GM19324 (cell line): Measurements from ENCODE around the gene FXYD7.
"Not testable (repeated sequence)": the region's sequence is repeated elsewhere in the genome, so short reads cannot be mapped to it uniquely, and the experiment has no call there.

Experiments used
- ATAC-seq: cut with Tn5 transposase; IDR thresholded peaks from one replicate; pipeline ENCODE4 v1.9.1; 2021; ENCODE audit warnings: mild to moderate bottlenecking, moderate library complexity; ENCODE audit not compliant: unreplicated experiment, low FRiP score

Gene FXYD7

DNA sequence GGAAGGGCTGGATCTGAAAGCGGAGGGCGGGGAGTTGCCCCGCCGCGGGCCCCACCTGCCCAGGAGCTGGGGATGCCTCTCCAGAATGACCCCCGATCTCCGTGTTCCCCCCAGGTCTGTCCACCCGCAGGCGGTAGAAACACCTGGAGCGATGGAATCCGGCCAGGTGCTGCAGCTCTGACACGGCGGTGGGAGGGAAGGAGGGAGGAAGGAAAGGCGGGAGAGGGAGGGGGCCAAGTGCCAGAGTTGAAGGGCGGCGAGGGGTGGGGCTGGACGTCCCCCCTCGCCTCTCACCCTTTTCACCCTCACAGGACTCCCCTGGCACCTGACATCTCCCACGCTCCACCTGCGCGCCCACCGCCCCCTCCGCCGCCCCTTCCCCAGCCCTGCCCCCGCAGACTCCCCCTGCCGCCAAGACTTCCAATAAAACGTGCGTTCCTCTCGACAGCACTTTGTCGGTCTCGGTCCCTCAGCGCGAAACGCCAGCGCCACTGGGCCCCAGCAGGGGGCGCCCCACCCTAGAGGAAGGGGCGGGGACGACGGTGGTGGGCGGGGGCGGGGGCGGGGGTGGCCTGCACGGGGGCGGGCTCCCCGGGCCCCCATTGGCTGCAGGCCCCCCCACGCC lies 337 bp upstream of the FXYD7 start:
- ATAC-seq, result no peak

DNA sequence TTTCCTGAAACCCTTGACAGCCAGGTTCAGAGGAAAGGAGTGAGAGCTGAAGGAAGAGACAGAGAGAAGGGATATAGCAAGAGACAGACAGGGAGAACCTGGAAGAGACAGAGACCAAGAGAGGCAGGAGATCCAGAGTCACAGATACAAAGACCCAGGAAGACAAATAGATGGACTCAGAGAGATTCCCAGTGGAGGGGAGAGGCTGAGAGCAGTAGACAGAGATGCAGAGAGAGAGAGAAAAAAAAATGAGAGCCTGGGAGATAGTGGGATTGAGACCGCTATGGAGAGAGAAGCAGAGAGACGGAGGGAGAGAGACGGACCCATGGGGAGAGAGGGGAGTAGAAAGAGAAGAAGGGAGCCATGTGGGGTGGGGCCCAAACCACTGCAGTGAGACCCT lies 763 bp downstream of the FXYD7 start:
- no peak for ATAC-seq

DNA sequence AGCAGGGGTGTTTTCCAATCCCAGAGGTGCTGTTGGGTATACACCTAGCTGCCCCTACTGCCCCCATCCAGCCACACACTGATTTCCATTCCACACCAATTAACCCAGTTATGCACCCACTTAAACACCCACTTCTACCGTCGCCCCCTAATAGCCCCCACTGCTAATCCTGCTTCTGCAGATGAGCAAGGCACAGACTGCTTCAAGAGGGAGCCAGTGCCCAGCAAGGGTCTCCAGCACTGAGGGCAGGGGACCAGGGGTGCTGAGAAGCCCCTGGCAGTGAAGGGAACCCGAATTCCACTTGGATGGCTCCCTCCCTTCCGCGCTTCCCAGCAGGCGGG lies 1.2 kb downstream of the FXYD7 start:
- no peak for ATAC-seq

DNA sequence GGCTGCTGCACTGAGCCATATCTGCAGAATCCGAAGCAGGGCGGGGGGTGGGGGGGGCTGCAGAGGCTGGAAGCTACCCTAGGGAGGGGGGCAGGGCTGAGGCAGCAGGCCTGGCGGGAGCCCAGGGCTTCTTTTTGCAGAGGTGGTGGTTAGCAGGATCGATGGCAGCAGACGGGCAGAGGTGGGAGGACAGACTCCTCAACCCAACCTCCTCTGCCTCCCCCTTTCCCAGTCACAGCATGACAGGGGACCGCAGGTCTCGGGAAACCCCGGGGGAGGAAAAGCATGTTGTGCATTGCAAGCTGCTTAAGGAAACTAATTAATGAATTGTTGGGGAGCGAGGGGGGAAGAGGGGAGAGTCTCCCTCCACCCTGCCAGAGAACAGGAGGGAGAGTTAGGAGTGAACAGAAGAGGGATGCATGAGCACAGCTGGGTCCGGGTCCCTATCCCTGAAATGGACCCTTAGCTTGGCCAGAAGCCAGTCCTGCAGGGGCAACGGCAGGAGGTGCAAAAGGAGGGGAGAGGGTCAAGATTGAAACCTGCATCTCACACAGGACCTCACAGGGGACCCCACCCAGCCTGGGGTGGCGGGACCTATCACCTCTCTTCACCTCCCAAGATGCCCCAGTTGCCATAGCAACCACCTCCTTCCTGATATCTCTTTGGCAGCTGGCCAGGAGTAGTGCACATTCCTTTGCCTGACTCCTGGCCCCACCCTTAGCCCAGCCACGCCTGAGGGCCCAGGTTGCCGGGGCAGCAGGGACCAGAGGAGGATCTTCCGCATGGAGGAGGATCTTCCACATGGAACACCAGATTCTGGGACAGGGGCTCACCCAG lies 1.8 kb downstream of the FXYD7 start:
- no peak for ATAC-seq

DNA sequence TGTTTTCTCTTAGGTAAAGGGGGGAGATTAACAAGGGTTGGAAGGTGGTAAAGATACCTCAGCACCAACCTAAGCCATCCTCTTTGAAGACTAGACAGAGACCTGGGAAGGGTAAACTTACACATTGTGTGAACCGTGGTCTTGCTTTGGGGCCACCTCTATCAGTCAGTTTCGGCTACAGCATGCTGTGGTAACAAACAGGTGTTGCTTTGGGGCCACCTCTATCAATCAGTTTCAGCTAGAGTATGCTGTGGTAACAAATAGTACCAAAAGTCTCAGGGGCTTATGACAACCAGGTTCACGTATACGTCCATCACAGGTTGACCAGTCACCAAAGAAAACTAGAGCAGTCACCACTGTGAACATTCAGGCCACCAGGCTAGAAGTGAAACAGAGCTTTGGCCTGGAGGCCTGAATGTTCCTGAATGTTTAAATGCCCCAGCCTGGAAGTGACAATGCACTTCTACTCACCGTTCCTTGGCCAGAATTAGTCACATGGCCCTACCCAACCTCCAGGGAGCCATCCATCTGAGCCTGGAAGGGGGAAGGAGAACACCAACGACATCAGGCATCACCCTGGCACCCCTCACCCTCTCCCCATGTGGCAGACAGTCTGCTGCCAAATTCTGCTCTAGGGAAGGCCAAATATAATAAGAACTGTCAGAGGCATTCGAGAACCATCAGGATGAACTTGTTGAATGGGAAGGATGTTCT lies 3.8 kb downstream of the FXYD7 start:
- no peak for ATAC-seq

DNA sequence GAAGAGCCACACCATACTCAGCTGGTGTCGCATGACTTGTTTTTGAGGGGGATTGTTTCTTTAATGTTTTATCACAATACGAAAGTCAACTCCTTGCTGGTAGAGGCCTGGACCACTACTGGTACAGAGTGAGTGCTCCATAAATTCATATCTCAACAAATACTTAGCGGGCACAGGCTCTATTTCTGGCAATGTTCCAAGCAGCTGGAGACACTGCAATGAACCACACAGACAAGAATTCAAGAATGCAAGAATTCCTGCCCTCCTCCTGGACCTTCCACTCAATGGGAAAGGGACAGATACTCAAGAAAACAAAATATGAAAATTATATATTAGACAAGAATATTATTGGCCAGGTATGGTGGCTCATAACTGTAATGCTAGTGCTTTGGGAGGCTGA lies 6.4 kb downstream of the FXYD7 start:
- ATAC-seq, result no peak

DNA sequence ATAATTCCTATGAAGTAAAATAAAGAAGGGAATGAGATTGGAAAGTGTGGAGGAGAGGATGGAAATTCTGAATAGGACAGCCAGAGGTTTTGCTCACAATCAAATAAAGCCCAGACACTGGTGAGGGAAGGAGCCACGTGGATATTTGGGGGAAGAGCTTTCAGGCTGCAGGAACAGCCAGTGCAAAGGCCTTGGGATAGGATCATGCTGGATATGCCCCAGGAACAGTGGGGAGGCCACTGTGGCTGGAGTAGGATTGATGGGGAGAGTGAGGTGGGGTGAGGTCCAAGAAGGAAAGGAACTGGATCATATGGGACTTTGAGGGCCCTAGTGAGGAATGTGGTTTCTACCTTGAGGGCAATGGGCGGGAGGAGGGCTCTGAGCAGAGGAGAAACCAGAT lies 7.4 kb downstream of the FXYD7 start:
- ATAC-seq, result no peak

DNA sequence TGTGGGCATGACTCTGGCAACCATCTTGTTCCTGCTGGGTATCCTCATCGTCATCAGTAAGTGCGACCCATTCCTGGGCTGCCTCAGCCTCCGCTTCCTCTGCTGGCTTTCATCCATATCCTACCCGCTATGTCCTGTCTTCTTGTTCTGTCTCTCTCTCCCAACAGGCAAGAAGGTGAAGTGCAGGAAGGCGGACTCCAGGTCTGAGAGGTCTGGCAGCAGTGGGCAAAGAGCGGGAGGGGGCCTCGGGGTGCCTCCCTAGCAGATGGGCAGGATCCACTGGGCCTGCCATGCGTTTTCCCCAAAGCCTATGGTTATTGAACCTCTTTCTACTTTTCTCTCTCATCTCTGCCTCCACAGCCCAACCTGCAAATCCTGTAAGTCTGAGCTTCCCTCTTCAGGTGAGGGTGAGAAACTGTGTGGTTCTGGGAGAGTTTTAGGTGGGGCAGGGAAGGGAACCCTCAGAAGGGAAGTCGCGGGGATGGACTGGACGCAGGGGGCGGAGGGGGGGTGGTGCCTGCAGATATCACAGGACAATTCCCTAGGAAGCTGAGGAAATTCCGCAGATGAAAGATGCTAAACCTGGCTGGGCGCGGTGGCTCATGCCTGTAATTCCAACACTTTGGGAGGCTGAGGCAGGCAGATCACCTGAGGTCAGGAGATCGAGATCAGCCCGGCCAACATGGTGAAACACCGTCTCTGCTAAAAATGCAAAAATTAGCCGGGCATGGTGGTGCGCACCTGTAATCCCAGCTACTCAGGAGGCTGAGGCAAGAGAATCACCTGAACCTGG lies 8.4 kb downstream of the FXYD7 start:
- ATAC-seq, result no peak

DNA sequence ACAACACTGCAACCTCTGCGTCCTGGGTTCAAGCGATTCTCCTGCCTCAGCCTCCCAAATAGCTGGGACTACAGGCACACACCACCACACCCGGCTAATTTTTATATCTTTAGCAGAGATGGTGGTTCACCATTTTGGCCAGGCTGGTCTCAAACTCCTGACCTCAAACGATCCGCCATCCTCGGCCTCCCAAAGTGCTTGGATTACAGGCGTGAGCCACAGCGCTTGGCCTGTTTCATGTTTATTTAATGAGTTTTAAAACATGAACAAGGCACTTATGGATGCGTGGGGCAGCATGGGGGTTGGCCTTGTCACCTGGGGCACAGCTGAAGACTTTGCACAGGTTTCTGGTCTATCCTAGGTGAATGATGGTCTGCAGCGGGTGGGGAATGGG lies 10.1 kb downstream of the FXYD7 start:
- not testable (repeated sequence) for ATAC-seq

DNA sequence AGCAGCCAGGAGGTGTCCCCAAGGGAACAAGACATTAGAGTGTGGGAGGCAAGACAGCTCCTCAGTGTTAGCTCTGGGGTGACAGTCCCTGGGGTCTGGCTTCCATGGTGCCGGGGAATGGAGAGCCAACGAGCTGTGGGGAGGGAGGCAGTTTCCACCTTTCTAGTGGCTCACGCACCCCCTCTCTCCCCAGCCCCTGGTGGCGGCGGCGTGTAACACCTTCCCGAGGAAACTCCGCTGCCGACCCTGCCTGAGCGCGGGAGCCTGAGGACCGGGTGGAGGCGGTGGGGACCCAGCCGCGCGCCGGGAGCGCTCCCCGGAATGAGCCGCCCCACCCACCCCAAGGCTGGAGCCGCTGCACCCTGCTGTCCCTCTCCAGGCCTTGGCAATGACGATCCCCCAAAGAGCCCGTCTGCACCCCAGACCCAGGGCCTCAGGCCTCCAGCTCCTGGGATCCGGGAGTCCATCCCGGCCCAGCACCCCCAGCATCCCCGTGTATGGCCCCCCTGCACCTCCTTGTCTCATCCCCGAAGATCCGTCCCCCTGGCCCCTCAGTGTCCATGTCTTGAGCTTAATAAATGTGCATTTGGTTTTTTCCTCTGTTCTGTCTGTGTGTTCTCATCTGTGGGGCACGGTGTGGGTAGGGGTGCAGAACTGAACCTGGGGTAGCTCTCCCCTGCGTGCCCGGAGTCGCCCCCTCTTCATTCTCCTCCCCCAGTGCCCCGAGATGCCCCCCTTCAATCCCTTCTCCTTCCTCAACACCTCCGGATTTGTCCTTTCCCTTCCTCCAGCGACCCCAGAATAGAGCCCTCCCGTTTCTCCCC lies 10.9 kb downstream of the FXYD7 start:
- no peak for ATAC-seq

DNA sequence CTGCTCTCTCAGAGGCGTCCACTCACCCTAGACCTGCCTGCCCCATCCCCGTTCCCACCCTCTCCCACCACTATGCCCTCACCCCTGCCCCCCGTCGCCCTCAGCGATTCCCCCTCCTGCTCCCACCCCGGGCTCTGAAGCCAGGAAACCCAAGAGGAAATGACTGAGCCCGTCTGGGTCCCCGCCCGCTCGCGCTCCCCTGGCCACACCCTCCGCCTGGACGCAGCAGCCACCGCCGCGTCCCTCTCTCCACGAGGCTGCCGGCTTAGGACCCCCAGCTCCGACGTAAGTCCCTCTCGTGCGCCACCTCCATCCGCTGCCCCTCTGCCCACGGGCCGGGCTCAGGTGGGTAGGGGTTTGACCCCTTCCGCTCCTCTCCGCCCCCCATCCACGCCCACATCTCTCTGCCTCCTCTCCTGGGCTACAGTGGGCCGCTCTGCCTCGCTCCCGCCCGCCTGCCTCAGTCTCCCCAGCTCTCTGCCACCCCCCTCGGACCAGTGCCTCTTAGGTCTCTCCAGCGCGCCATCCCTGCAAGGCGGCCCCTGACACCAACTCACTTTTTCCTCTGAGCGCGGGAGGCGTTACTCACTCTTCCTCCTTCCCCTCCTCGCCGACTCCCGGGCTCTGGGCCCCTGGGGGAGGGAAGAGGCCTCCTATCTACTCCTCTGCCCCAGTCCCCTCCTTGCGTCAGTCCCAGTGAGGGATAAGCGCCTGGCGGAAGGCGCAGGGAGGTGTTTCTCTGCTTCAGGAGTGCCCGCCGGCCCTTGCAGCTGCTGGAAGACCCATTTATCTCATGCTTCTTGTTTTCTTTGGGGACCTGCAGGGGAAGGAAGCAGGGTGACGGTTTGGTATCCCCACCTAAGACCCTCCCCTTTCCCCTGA lies 11.7 kb downstream of the FXYD7 start, which contains the start of gene FXYD5:
Gene FXYD5 (plus strand): TSS at position 211 of the 882 bp plus-strand sequence. CDS start 816 bp downstream, outside the sequence.
- ATAC-seq, result no peak

DNA sequence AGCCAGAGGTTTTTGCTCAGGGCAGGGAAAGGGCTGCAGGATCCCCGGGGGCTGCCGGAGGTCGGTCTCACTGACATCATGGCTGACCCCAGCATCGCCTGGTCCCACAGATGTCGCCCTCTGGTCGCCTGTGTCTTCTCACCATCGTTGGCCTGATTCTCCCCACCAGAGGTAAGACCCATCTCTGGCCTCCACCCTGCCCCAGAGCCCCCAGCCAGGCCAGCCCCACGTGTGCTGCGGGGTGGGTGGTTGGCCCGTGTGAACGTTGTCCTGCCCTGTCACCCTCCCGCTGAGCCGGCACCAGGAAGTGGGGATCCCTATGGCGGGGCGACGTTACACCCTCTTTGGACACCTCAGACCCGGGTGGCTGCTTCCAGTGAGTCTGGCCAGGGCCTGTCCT lies 12.4 kb downstream of the FXYD7 start:
- no peak for ATAC-seq

DNA sequence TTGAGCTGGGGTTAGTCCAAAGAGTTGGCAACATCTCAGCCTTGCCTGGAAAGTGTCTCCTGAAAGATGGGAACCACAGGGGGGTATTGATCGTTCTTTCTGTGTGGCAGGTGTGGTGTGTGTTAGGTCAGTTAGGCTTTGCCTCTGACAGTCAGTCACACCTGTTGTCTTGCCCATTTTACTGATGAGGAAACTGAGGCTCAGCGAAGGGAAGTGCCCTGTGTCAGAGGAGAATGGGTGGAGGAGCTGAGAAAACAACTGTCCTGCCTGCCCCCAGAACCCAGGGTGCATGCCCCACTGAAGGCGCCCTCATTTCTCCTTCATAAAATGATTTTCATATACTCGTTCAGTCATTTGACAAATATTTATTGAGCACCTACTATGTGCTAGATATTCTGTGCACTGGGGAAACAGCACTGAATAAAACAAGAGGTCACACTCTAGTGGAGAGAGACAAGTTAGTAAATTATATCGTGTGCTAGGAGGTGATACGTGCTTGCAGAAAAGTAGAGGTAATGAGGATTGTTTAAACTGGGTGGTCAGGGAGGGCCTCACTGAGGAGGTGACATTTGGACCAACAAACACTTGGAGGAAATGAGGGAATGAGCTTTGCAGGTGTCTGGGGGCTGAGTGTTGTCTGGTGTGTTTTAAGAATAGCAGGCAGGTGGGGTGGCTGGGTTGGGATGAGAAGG lies 13.1 kb downstream of the FXYD7 start:
- ATAC-seq, result no peak

DNA sequence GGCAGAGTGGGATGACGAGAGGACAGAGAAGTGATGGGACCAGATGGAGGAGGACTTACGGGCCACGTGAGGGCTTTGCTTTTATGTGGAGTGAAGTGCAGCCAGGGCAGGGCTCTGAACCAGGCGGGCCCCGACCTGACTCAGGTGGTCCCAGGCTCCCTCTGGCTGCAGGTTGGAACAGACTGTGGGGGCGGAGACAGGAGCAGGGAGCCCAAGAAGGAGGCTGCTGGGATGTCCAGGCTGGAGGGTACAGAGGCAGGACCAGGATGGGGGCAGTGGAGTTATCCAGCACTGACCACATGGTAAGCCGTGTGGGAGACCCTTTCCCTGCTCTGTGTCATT lies 13.6 kb downstream of the FXYD7 start:
- ATAC-seq, result no peak

DNA sequence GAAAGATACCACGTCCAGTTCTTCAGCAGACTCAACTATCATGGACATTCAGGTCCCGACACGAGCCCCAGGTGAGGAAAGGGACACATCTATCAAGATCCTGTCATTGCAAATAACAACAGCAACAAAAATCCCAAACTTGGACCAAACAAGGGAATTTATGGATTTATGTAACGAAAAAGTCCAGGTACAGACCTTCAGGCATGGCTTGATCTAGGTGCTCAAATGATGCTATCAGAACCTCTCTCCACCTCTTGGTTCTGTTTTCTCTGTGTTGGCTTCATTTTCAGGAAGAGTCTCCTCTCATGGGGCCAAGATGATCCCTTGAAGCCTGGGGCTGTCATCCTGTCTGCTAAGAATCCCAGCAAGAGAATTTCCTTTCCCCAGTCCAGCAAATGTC lies 14.4 kb downstream of the FXYD7 start:
- no peak for ATAC-seq

DNA sequence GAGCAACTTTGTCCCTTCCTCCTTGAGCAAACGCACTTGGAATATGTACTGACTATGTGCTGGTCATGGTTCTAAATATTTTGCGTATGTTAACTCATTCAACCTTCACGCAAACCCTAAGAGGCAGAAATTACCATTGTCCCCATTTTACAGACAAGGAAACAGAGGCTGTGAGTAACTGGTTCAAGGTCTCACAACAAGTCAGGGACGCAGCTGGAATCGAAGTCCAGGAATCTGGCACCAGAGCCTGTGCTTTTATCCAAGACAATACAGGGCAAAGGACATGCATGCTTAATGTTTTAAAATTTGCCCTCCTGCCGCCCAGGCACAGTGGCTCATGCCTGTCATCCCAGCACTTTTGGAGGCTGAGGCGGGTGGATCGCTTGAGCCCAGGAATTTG lies 16.6 kb downstream of the FXYD7 start:
- no peak for ATAC-seq

DNA sequence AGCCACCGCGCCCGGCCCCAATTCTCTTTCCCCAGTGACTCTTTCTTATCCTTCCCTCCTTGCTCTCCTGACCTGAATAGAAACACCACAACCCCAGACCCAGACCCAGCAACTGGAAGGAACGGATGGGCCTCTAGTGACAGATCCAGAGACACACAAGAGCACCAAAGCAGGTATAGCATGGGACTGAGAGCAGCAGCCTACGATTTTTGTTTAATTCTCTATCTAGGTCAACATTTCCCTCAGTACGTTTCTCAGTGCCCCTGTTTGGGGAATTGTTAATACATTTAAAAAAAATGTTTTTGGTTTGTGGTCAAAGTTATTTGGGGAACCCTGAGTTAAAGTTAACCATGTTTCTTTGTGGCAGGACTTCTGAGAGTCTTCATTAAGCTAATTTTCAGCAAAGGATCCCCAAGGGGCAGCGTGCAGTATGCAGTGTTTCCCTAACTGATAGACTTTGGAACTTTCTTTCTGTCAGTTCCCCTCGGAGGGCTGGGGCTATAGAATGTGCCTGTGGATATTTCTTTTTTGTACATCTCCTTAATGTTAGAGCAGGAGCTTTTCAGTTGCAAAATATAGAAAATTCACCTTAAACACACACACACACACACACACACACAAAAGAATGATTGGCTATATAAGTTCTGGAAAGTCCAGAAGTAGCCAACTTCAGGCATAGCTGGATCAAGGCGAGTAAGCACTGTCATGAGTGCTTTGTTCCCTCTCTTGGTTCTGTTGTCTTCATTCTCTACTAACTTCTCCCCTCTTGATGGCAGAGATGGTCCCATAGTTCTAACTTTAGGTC lies 17.8 kb downstream of the FXYD7 start:
- ATAC-seq, result no peak

DNA sequence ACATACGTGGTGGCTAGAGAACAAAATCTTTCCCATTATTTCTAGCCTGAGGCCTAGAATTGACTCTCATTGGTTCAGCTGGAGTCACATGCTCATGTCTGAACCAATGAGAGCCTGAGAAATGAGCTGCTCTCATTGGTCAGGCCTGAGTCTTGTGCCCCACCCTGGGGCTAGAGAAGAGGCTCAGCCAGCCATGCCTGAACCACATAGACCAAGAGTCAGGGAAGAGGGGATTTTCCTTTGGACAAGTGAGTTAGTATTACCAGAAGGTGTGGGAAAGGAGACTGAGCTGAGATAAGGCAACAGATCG lies 18.3 kb downstream of the FXYD7 start:
- no peak for ATAC-seq
